A549 (cell line): Measurements from ENCODE around the gene FGFR4. TPM values are rescaled to one million over a fixed set of nuclear protein-coding genes. Genes with fewer than 3 reads are reported as not detected.
A peak's percentile ranks its signal among the peaks of the same experiment; 100 is the strongest.

Experiments
- ATAC-seq, 2 experiments: fragments of 200-7000 bp in 1 of 2; fragments of >200 bp in 1 of 2; cut with Nextera tagmentation in 1 of 2; cut with Tn5 transposase in 1 of 2; 3 replicates each; pipeline versions ENCODE4 v1.8.0 to v1.9.1; 2018 to 2020; ENCODE audit warnings: mild to moderate bottlenecking in 1 of 2, moderate library complexity in 1 of 2
- CTCF ChIA-PET: fragments of 300-600 bp; sonication (Branson Sonifier 250); formaldehyde crosslinking; extraction: SDS; loops from one replicate; lab custom pipeline; 2021; ENCODE audit warnings: antibody characterized with exemption, inconsistent platforms; lab: Yijun Ruan, JAX
- POLR2A ChIA-PET: fragments of 350-600 bp; formaldehyde crosslinking; extraction: SDS; loops from one replicate; lab custom pipeline; 2021; ENCODE audit warnings: antibody characterized with exemption, inconsistent platforms; lab: Yijun Ruan, JAX
- DNase-seq, 2 experiments: peaks; one replicate each; pipeline versions ENCODE4 v3.0.0 to v3.0.0-alpha.2; 2011 to 2016; ENCODE audit warnings: low read depth in 1 of 2, low spot score in 1 of 2
- FAIRE-seq: peaks from 2 replicates; lab custom pipeline; 2011; peaks lifted over from hg19 to GRCh38; lab: Jason Lieb, UNC
- H3K27ac ChIP-seq, 2 experiments: fragments of >200 bp; sonication (Bioruptor Twin); formaldehyde crosslinking; 3 replicates each; pipeline ENCODE4 v1.5.1; 2016 to 2017
- H3K4me1 ChIP-seq: fragments of >200 bp; sonication (Bioruptor Twin); formaldehyde crosslinking; 3 replicates; pipeline ENCODE4 v1.6.1; 2016
- H3K4me2 ChIP-seq: fragments of >200 bp; sonication (Bioruptor Twin); formaldehyde crosslinking; 3 replicates; pipeline ENCODE4 v1.6.1; 2016
- H3K4me3 ChIP-seq: fragments of >200 bp; sonication (Bioruptor Twin); formaldehyde crosslinking; 3 replicates; pipeline ENCODE4 v1.5.1; 2016
- H3K9me3 ChIP-seq: fragments of >200 bp; sonication (Bioruptor Twin); formaldehyde crosslinking; 3 replicates; pipeline ENCODE4 v1.6.1; 2016
- ATOH8 ChIP-seq: fragments of 250-450 bp; sonication (Bioruptor Pico); IDR thresholded peaks from 2 replicates; pipeline ENCODE4 v1.5.0; 2020; ENCODE audit warnings: low read depth, mild to moderate bottlenecking, moderate library complexity
- CBX2 ChIP-seq: fragments of 200-600 bp; sonication (generic); IDR thresholded peaks from 2 replicates; pipeline ENCODE4 v1.6.1; 2016; ENCODE audit warnings: low read depth, mild to moderate bottlenecking, borderline replicate concordance
- CBX8 ChIP-seq: fragments of 200-600 bp; sonication (generic); IDR thresholded peaks from 2 replicates; pipeline ENCODE4 v1.6.1; 2016
- CEBPB ChIP-seq, 2 experiments: fragments of >200 bp in 1 of 2; sonication (Bioruptor Twin) in 1 of 2; formaldehyde crosslinking in 1 of 2; IDR thresholded peaks; 2 replicates each; pipeline ENCODE4 v1.6.1; 2012 to 2016
- CHD4 ChIP-seq: fragments of 200-600 bp; sonication (generic); IDR thresholded peaks from 2 replicates; pipeline ENCODE4 v1.6.1; 2016; ENCODE audit warnings: antibody characterized with exemption, mild to moderate bottlenecking, borderline replicate concordance
- EHF ChIP-seq: fragments of 250-450 bp; sonication (Bioruptor Pico); IDR thresholded peaks from 2 replicates; pipeline ENCODE4 v1.5.0; 2020; ENCODE audit warnings: mild to moderate bottlenecking
- EHMT2 ChIP-seq: fragments of 200-600 bp; sonication (generic); IDR thresholded peaks from 2 replicates; pipeline ENCODE4 v1.6.1; 2016; ENCODE audit warnings: antibody characterized with exemption, low read depth, mild to moderate bottlenecking, moderate library complexity
- FOSL2 ChIP-seq, 2 experiments: fragments of 450-650 bp in 1 of 2; fragments of >200 bp in 1 of 2; sonication (Bioruptor Twin) in 1 of 2; formaldehyde crosslinking; IDR thresholded peaks; 2 replicates each; pipeline versions ENCODE4 v1.5.0 to v1.6.1; 2016 to 2020; ENCODE audit warnings: mild to moderate bottlenecking in 1 of 2, moderate library complexity in 1 of 2
- HES2 ChIP-seq: fragments of >200 bp; sonication (Bioruptor Twin); formaldehyde crosslinking; IDR thresholded peaks from 2 replicates; pipeline ENCODE4 v1.6.1; 2016
- HEYL ChIP-seq: fragments of 250-450 bp; sonication (Bioruptor Pico); IDR thresholded peaks from 2 replicates; pipeline ENCODE4 v1.8.0; 2021; ENCODE audit warnings: mild to moderate bottlenecking, moderate library complexity
- HOXA7 ChIP-seq: fragments of 250-450 bp; sonication (Bioruptor Pico); IDR thresholded peaks from 2 replicates; pipeline ENCODE4 v1.5.0; 2020; ENCODE audit warnings: mild to moderate bottlenecking, moderate library complexity
- KDM1A ChIP-seq: fragments of 200-600 bp; sonication (generic); IDR thresholded peaks from 2 replicates; pipeline ENCODE4 v1.6.1; 2016; ENCODE audit warnings: low read depth, mild to moderate bottlenecking
- MAFK ChIP-seq: fragments of 450-650 bp; IDR thresholded peaks from 2 replicates; pipeline ENCODE4 v1.6.1; 2014; ENCODE audit not compliant: partially characterized antibody
- NPAS2 ChIP-seq: fragments of 250-450 bp; sonication (Bioruptor Pico); IDR thresholded peaks from 2 replicates; pipeline ENCODE4 v1.8.0; 2022; ENCODE audit warnings: mild to moderate bottlenecking, moderate library complexity, borderline replicate concordance
- PHF8 ChIP-seq: fragments of 200-600 bp; sonication (generic); IDR thresholded peaks from 2 replicates; pipeline ENCODE4 v1.6.1; 2016; ENCODE audit warnings: low read depth, mild to moderate bottlenecking, antibody characterized with exemption, moderate library complexity, borderline replicate concordance
- POLR2A ChIP-seq: IDR thresholded peaks from 2 replicates; pipeline ENCODE4 v1.6.1; 2012; ENCODE audit warnings: mild to moderate bottlenecking, low read length
- TFCP2L1 ChIP-seq: fragments of 250-450 bp; sonication (Bioruptor Pico); IDR thresholded peaks from 2 replicates; pipeline ENCODE4 v1.5.0; 2021; ENCODE audit warnings: mild to moderate bottlenecking
- ZSCAN20 ChIP-seq: fragments of 250-450 bp; sonication (Bioruptor Pico); IDR thresholded peaks from 2 replicates; pipeline ENCODE4 v1.8.0; 2022; ENCODE audit warnings: mild to moderate bottlenecking, moderate library complexity
- WGBS: methylation state at CpG from one replicate; pipeline ENCODE4 v1.1.6; 2017; ENCODE audit errors: missing lambda C conversion rate; 5-methylcytosine and 5-hydroxymethylcytosine counted together
- polyA plus RNA-seq, 4 experiments: library from polyadenylated mRNA; depleted of rRNA in 3 of 4; stranded (reverse); fragments of >200 nt; fragmentation: RNase III in 1 of 4; extraction: RNeasy Plus Mini Kit Qiagen cat#74134 plus additional on column Dnase treatment in 1 of 4; gene quantifications; 2 replicates in 3 of 4; 3 replicates in 1 of 4; pipeline ENCODE4 v1.2.3, GENCODE V29; 2011 to 2017

Gene FGFR4
- polyA plus RNA-seq, 2 of the 4 experiments (the other 2 are of a cell fraction): 31.8 to 45.2 TPM

DNA sequence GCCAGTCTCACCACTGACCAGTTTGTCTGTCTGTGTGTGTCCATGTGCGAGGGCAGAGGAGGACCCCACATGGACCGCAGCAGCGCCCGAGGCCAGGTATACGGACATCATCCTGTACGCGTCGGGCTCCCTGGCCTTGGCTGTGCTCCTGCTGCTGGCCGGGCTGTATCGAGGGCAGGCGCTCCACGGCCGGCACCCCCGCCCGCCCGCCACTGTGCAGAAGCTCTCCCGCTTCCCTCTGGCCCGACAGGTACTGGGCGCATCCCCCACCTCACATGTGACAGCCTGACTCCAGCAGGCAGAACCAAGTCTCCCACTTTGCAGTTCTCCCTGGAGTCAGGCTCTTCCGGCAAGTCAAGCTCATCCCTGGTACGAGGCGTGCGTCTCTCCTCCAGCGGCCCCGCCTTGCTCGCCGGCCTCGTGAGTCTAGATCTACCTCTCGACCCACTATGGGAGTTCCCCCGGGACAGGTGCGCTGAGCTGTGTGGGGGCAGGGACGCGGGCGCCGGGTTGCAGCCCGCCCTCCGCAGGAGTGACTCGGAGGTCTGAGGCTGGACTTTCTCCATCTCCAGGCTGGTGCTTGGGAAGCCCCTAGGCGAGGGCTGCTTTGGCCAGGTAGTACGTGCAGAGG is 6.5 kb downstream of the FGFR4 start:
- 93% methylated on average over 24 of the region's 40 CpGs for WGBS
- ATAC-seq (no peak), FAIRE-seq (no peak)

DNA sequence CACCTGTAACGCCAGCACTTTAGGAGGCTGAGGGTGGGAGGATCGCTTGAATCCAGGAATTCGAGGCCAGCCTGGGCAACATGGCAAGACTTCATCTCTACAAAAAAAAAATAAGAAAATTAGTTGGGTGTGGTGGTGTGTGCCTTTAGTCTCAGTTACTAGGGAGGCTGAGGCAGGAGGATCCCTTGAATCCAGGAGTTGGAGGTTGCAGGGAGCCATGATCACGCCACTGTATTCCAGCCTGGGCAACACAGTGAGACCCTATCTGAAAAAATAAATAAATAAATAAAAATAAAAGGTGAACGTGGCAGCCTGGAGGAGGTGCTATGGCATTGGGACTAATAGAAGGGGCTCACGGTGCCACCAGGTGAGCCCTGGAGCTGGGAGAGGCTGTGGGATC is 7.1 kb downstream of the FGFR4 start:
- H3K27ac ChIP-seq: peak overlapping the region; percentile 14 to 65; a peak in 4 of 6 replicates
- WGBS: 91% methylated on average over 6 of the region's 6 CpGs
- peak overlapping the region; percentile 67 for H3K4me2 ChIP-seq
- peaks cover 28% of the 10 kb centered on the region for H3K4me1 ChIP-seq
- DNase-seq (no peak), FAIRE-seq (no peak), ATAC-seq (no peak)
- no peak for TF ChIP-seq CBX8
- TF ChIP-seq HOXA7 (CRISPR knock-in tag): no peak
- TF ChIP-seq EHMT2: no peak
- TF ChIP-seq CHD4: no peak
- no peak for TF ChIP-seq TFCP2L1 (CRISPR knock-in tag)
- TF ChIP-seq FOSL2 (IDR thresholded peaks at IDR 0.05): no peak
- no peak for TF ChIP-seq FOSL2 (CRISPR knock-in tag; IDR thresholded peaks at IDR 0.05)
- TF ChIP-seq EHF: no peak
- no peak for TF ChIP-seq HES2
- no peak for TF ChIP-seq ATOH8 (CRISPR knock-in tag)
- ChIA-PET POLR2A (no interaction called here), CTCF (interaction anchor here (3.9 to 5.7 kb wide), 2 partner anchors 19 to 22 kb away, joined by 16 to 57 read pairs; no protein-coding TSS in a partner anchor)
- H3K4me3 ChIP-seq: no peak overlapping the region
- no peaks in the 10 kb centered on the region for H3K9me3 ChIP-seq

More for the DNA sequence above, 6.5 kb downstream of the FGFR4 start:
- POLR2A ChIA-PET: no interaction called here
- Histone ChIP-seq H3K4me1 (peaks cover 34% of the 10 kb centered on the region), H3K27ac (0 out of 6 replicates have a peak overlapping the region, but pooled peaks of 1 of the 2 experiments have one; percentile 20), H3K4me3 (no peak overlapping the region)
- TF ChIP-seq KDM1A (no peak), HEYL (CRISPR knock-in tag) (no peak), CHD4 (no peak)
- TF ChIP-seq, all 56 proteins: peak for 0
- H3K9me3 ChIP-seq: no peaks in the 10 kb centered on the region
- no peak for DNase-seq
- H3K4me2 ChIP-seq: no peak overlapping the region
- CTCF ChIA-PET: interaction anchor here (2.0 to 5.7 kb wide), 3 partner anchors 12 to 22 kb away, joined by 9 to 57 read pairs (median 16); no protein-coding TSS in a partner anchor

- no peaks in the 10 kb centered on the region for H3K9me3 ChIP-seq
- H3K27ac ChIP-seq: peak overlapping the region; percentile 39 to 65; a peak in 5 of 6 replicates
- TF ChIP-seq NPAS2 (CRISPR knock-in tag) (no peak), MAFK (peak; percentile 34), PHF8 (no peak), ATOH8 (CRISPR knock-in tag) (no peak), EHMT2 (no peak), POLR2A (no peak), CEBPB (IDR thresholded peaks at IDR 0.05) (peak; percentile 44 to 57; a peak in 2 of 4 replicates), ZSCAN20 (CRISPR knock-in tag) (no peak), CBX2 (no peak)
- peak in 1 of 2 experiments; percentile 43 for DNase-seq
- H3K4me3 ChIP-seq: no peak overlapping the region
- 64% methylated on average over 10 of the region's 12 CpGs for WGBS
- ATAC-seq: peak; percentile 5 to 21; a peak in 2 of 6 replicates
- H3K4me1 ChIP-seq: peaks cover 22% of the 10 kb centered on the region
- CTCF ChIA-PET: interaction anchor here (0.9 to 5.7 kb wide), 3 partner anchors 10 to 23 kb away, joined by 3 to 57 read pairs (median 6); no protein-coding TSS in a partner anchor
- POLR2A ChIA-PET: no interaction called here
- FAIRE-seq: no peak
- peak overlapping the region; percentile 67 for H3K4me2 ChIP-seq
Observed at GRCh38 chr5:177094224-177095087, 7.7 kb downstream of the FGFR4 start.
